Measurements from ENCODE around the gene DOCK1.

- no peak for TF ChIP-seq CTCF (IDR thresholded peaks at IDR 0.05; ENCODE audit: low read length)
- no peak for TF ChIP-seq EZH2 (optimal IDR thresholded peaks at IDR 0.05; ENCODE audit: low read depth, low read length)
Measured at GRCh38 chr10:127266431-127266830, 361.2 kb downstream of the DOCK1 start.

Measured in MM.1S (cell line).